Prostate gland (tissue), 2 donors: ENCODE measurements around the gene ZPBP2. TPM values are rescaled to one million over a fixed set of nuclear protein-coding genes. Genes with fewer than 3 reads are reported as not detected.

Source experiments
- DNase-seq: peaks from one replicate; pipeline ENCODE4 v3.0.0-alpha.2; 2019; ENCODE audit warnings: low spot score
- H3K27ac ChIP-seq, 2 donors: fragments of 200-600 bp; sonication (generic); 2 replicates each; pipeline ENCODE4 v1.5.1; 2017 to 2019
- H3K27me3 ChIP-seq: fragments of 200-600 bp; sonication (generic); replicated peaks from 2 replicates; pipeline ENCODE4 v1.5.1; 2019; ENCODE audit not compliant: insufficient read depth
- H3K36me3 ChIP-seq, 2 donors: fragments of 200-600 bp; sonication (generic); 1 replicate in 1 of 2; 2 replicates in 1 of 2; pipeline versions ENCODE4 v1.5.1 to v1.8.1; 2017 to 2019
- H3K4me1 ChIP-seq: fragments of 200-600 bp; sonication (generic); replicated peaks from 2 replicates; pipeline ENCODE4 v1.5.1; 2019
- H3K4me3 ChIP-seq, 2 donors: fragments of 200-600 bp; sonication (generic); 2 replicates each; pipeline ENCODE4 v1.5.1; 2017 to 2019
- H3K9me3 ChIP-seq: fragments of 200-600 bp; sonication (generic); 2 replicates; pipeline ENCODE4 v1.5.1; 2017
- POLR2AphosphoS5 ChIP-seq: sonication (generic); formaldehyde crosslinking; IDR thresholded peaks from one replicate; pipeline ENCODE4 v1.6.1; 2017; ENCODE audit warnings: antibody characterized with exemption
- WGBS: methylation state at CpG from one replicate; pipeline ENCODE4 v1.1.5; 2018; 5-methylcytosine and 5-hydroxymethylcytosine counted together
- intact Hi-C: fragments of 100-400 bp; cut with DNase I; formaldehyde crosslinking; loops from one replicate; pipeline ENCODE4 v1.14.2; 2022
- small RNA-seq, 2 donors: library from RNA; depleted of rRNA; stranded (forward); fragments of <200 nt; gene quantifications; one replicate each; pipeline ENCODE3, GENCODE V24; 2016
- total RNA-seq, 2 donors: library from RNA; depleted of rRNA; stranded (reverse); fragments of >200 nt; gene quantifications; one replicate each; pipeline ENCODE4 v1.1.0, GENCODE V29; 2016

The ZPBP2 gene
- total RNA-seq, 2 donors from 2014 or later: 14.8 TPM; not detected in 1

- no peak for TF ChIP-seq POLR2AphosphoS5
- no peak for DNase-seq
- Histone ChIP-seq H3K4me1 (peaks cover 3% of the 10 kb centered on the region), H3K27ac (peak overlapping the region; percentile 79 to 90), H3K27me3 (no peaks in the 10 kb centered on the region), H3K4me3 (peak overlapping the region; percentile 87 to 90), H3K9me3 (no peaks in the 10 kb centered on the region), H3K36me3 (peaks cover 3 to 21% of the 10 kb centered on the region in 2 donors)
- intact Hi-C loops: loop anchor here (2.0 kb wide), 1 partner anchor 54 kb away; the partner anchor contains the start of gene PSMD3
- 2% methylated on average over 15 of the region's 15 CpGs for WGBS
Observed at GRCh38 chr17:39926588-39927100, 58.6 kb downstream of the ZPBP2 start.

Small RNA genes within 50 kb of the gene (small RNA-seq; reads per million reads assigned to genes)
- gene AC090844.1: 0 reads per million in 2 donors

Other genes with a start within 250 kb of the ZPBP2 start
- 100 to 1,000 TPM in 1 of 2 donors, 10 to 100 TPM in 1; 69.0 to 108 TPM for gene PPP1R1B, start 241.2 kb upstream of the ZPBP2 start, total RNA-seq
- gene STARD3, start 231.1 kb upstream of the ZPBP2 start, total RNA-seq: 100 to 1,000 TPM in 1 of 2 donors, 10 to 100 TPM in 1; 52.5 to 202 TPM
- 10 to 100 TPM in 1 of 2 donors, 1 to 10 TPM in 1; 4.3 to 44.3 TPM for gene TCAP, start 202.9 kb upstream of the ZPBP2 start, total RNA-seq
- gene PNMT, start 199.7 kb upstream of the ZPBP2 start, total RNA-seq: 1 to 10 TPM; 2.7 to 5.8 TPM
- 10 to 100 TPM; 44.6 to 50.0 TPM for gene PGAP3, start 180.1 kb upstream of the ZPBP2 start, total RNA-seq
- gene ERBB2, start 168.1 kb upstream of the ZPBP2 start, total RNA-seq: 100 to 1,000 TPM; 112 to 172 TPM
- gene MIEN1, start 137.7 kb upstream of the ZPBP2 start, total RNA-seq: 100 to 1,000 TPM in 1 of 2 donors, 10 to 100 TPM in 1; 46.5 to 119 TPM
- gene GRB7, start 130.3 kb upstream of the ZPBP2 start, total RNA-seq: 10 to 100 TPM; 25.7 to 32.6 TPM
- 1 to 10 TPM in 1 of 2 donors, under 1 TPM in 1; 0.55 to 1.7 TPM for gene IKZF3, start 3.9 kb upstream of the ZPBP2 start, total RNA-seq
- gene GSDMB, start 50.4 kb downstream of the ZPBP2 start, total RNA-seq: 10 to 100 TPM in 1 of 2 donors, 1 to 10 TPM in 1; 4.0 to 17.0 TPM
- 10 to 100 TPM; 82.4 to 91.6 TPM for gene ORMDL3, start 59.4 kb downstream of the ZPBP2 start, total RNA-seq
- not detected for gene LRRC3C, start 59.5 kb downstream of the ZPBP2 start, total RNA-seq
- 1 to 10 TPM in 1 of 2 donors, not detected in 1; 1.2 TPM for gene GSDMA, start 94.8 kb downstream of the ZPBP2 start, total RNA-seq
- gene PSMD3, start 112.6 kb downstream of the ZPBP2 start, total RNA-seq: 100 to 1,000 TPM in 1 of 2 donors, 10 to 100 TPM in 1; 96.4 to 116 TPM
- gene CSF3, start 147.2 kb downstream of the ZPBP2 start, total RNA-seq: 1 to 10 TPM in 1 of 2 donors, under 1 TPM in 1; 0.41 to 2.2 TPM
- 100 to 1,000 TPM in 1 of 2 donors, 10 to 100 TPM in 1; 55.2 to 167 TPM for gene MED24, start 186.2 kb downstream of the ZPBP2 start, total RNA-seq
- gene THRA, start 194.8 kb downstream of the ZPBP2 start, total RNA-seq: 10 to 100 TPM; 35.2 to 79.8 TPM
- gene NR1D1, start 232.4 kb downstream of the ZPBP2 start, total RNA-seq: 10 to 100 TPM; 10.7 to 35.2 TPM